ENCODE results near the gene BDKRB1.

DNA sequence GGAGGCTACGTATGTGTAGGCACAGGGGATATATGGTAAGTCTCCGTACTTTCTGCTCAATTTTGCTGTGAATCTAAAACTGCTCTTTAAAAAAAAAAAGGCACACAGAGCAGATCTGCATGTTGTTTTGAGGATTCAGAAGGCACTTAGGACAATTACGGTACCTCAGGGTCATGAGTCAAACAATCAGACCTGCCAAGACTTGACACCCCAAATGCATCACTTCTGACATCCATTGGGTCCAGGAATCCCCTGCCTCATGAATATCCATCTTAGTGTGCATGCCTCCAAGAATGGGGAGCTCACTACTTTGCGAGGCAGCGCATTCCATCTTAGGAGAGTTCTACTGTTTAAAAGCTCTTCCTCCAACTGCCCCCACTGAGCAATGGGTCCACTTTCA is 48.3 kb upstream of the BDKRB1 start:
- TF ChIP-seq SPI1 (IDR thresholded peaks at IDR 0.05; ENCODE audit: low read depth, low read length) = no peak
- no peak for TF ChIP-seq POLR2AphosphoS5 (IDR thresholded peaks at IDR 0.05; ENCODE audit: low read depth, low read length)
- TF ChIP-seq POLR2A (IDR thresholded peaks at IDR 0.05; ENCODE audit: low read depth, low read length) = no peak

Data from GM12891 (cell line).